T-helper 1 cell treated with Interleukin-12 subunit alpha and Interleukin-12 subunit beta and Interleukin-4 antibody, amounts not matched to agents 30 μg/mL and 1 μg/mL, for 36 hours (primary cell): ENCODE results near the gene ABCB11.
A peak's percentile ranks its signal among the peaks of the same experiment; 100 is the strongest.
"Not testable (repeated sequence)": the region's sequence is repeated elsewhere in the genome, so short reads cannot be mapped to it uniquely, and the experiment has no call there.

Experiments
- H3K27ac Mint-ChIP-seq: one replicate; pipeline ENCODE4 v1.8.0; 2021; ENCODE audit warnings: mild to moderate bottlenecking, mixed read lengths
- H3K27me3 Mint-ChIP-seq: one replicate; pipeline ENCODE4 v1.8.0; 2021; ENCODE audit warnings: low read depth, mixed read lengths
- H3K36me3 Mint-ChIP-seq: one replicate; pipeline ENCODE4 v1.8.0; 2021; ENCODE audit warnings: low read depth, mixed read lengths
- H3K4me1 Mint-ChIP-seq: one replicate; pipeline ENCODE4 v1.8.0; 2021; ENCODE audit warnings: low read depth, mixed read lengths
- H3K4me3 Mint-ChIP-seq: one replicate; pipeline ENCODE4 v1.8.0; 2021; ENCODE audit warnings: mild to moderate bottlenecking, moderate library complexity, mixed read lengths
- H3K9me3 Mint-ChIP-seq: one replicate; pipeline ENCODE4 v1.8.0; 2021; ENCODE audit warnings: mixed read lengths

Gene ABCB11

DNA sequence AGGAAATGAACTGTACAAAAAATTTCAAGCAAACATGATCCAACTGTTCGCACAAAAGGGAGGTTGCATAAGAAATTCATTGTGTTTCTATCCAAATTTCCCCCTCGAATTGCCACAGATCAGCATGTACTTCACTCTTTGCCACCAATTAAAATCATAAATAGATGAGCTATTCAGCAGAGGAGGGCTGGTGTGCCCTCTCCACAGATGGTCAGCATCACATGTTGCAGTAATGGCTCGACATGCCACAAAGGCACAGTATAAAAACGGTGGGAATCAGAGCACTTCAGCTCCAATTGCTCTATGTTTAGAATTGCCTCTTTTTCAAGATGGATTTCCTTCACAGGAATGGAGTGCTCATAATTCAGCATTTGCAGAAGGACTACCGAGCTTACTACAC is 130.1 kb downstream of the ABCB11 start, which contains the start of gene G6PC2:
TSS of gene G6PC2 (plus strand) at position 289 of the 400 bp plus-strand sequence. CDS start at position 330, 41 bp downstream.
- Mint-ChIP-seq H3K4me1 (no peaks in the 10 kb centered on the region), H3K27me3 (peaks cover 62% of the 10 kb centered on the region), H3K27ac (no peak within 1 kb of the TSS)

GRCh38 chr2:168897449-168897848 is 133.7 kb downstream of the ABCB11 start:
- no peak overlapping the region for H3K27ac Mint-ChIP-seq
- no peaks in the 10 kb centered on the region for H3K4me1 Mint-ChIP-seq
- no peaks in the 10 kb centered on the region for H3K36me3 Mint-ChIP-seq
- H3K4me3 Mint-ChIP-seq: no peak overlapping the region
- peaks cover 64% of the 10 kb centered on the region for H3K27me3 Mint-ChIP-seq
- no peaks in the 10 kb centered on the region for H3K9me3 Mint-ChIP-seq

More for the DNA sequence above, 130.1 kb downstream of the ABCB11 start, which contains the start of gene G6PC2:
- Mint-ChIP-seq H3K4me3 (no peak within 1 kb of the TSS), H3K9me3 (no peaks in the 10 kb centered on the region), H3K36me3 (no peaks in the 10 kb centered on the region)

DNA sequence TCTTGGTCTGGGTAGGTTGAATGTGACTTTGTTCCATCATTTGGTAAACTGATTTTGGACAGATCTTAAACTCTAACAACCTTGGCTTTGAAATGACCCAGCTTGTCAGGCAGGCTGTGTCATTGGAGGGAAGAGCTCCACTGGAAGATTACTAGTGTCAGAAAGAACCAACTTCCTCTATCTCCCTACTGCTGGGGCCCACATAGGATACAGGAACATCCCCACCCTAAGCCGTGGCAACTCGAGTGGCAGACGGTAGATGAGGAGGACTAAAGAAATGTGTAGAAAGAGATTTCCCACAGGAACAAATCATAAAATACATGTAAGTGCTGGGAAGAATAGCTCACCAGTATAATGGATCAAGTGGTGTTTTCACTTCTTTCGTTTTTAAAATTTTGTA is 134.3 kb downstream of the ABCB11 start:
- H3K4me3 Mint-ChIP-seq: no peak overlapping the region
- no peaks in the 10 kb centered on the region for H3K4me1 Mint-ChIP-seq
- no peaks in the 10 kb centered on the region for H3K36me3 Mint-ChIP-seq
- no peak overlapping the region for H3K27ac Mint-ChIP-seq
- H3K27me3 Mint-ChIP-seq: peaks cover 68% of the 10 kb centered on the region
- no peaks in the 10 kb centered on the region for H3K9me3 Mint-ChIP-seq

GRCh38 chr2:168895771-168896170 is 135.4 kb downstream of the ABCB11 start:
- no peak overlapping the region for H3K27ac Mint-ChIP-seq
- no peaks in the 10 kb centered on the region for H3K36me3 Mint-ChIP-seq
- H3K4me3 Mint-ChIP-seq: no peak overlapping the region
- H3K4me1 Mint-ChIP-seq: peaks cover 1% of the 10 kb centered on the region
- peaks cover 65% of the 10 kb centered on the region for H3K27me3 Mint-ChIP-seq
- H3K9me3 Mint-ChIP-seq: no peaks in the 10 kb centered on the region

DNA sequence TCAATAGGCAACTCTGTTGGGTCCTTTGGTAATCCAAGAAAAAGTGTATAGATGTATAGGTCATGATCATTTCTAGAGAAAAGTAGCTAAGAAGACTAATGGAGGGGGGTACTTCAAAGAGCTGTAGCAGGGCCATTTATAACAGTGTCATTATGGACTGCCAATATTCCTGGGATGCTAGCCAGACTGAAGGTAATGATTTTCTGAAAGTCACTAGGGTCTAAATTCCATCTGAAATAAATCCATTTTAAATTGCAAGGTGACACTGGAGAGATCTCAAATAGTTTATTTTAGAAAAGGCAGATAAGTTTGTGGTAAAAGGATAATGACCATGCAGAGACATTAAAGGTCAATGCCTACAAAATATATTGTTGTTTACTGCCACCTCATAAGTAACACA is 136.4 kb downstream of the ABCB11 start:
- H3K27me3 Mint-ChIP-seq: peaks cover 55% of the 10 kb centered on the region
- H3K4me1 Mint-ChIP-seq: peaks cover 8% of the 10 kb centered on the region

GRCh38 chr2:168894101-168894500 is 137.0 kb downstream of the ABCB11 start:
- Mint-ChIP-seq H3K4me1 (peaks cover 9% of the 10 kb centered on the region), H3K9me3 (no peaks in the 10 kb centered on the region), H3K4me3 (no peak overlapping the region), H3K36me3 (peaks cover 2% of the 10 kb centered on the region), H3K27me3 (peaks cover 48% of the 10 kb centered on the region), H3K27ac (no peak overlapping the region)

More for the DNA sequence above, 136.4 kb downstream of the ABCB11 start:
- no peaks in the 10 kb centered on the region for H3K9me3 Mint-ChIP-seq
- no peak overlapping the region for H3K27ac Mint-ChIP-seq
- H3K36me3 Mint-ChIP-seq: peaks cover 1% of the 10 kb centered on the region
- no peak overlapping the region for H3K4me3 Mint-ChIP-seq

GRCh38 chr2:168892327-168892726 is 138.8 kb downstream of the ABCB11 start:
- Mint-ChIP-seq H3K27me3 (peaks cover 46% of the 10 kb centered on the region), H3K4me3 (no peak overlapping the region), H3K9me3 (no peaks in the 10 kb centered on the region), H3K4me1 (peaks cover 13% of the 10 kb centered on the region), H3K36me3 (peaks cover 11% of the 10 kb centered on the region), H3K27ac (no peak overlapping the region)

DNA sequence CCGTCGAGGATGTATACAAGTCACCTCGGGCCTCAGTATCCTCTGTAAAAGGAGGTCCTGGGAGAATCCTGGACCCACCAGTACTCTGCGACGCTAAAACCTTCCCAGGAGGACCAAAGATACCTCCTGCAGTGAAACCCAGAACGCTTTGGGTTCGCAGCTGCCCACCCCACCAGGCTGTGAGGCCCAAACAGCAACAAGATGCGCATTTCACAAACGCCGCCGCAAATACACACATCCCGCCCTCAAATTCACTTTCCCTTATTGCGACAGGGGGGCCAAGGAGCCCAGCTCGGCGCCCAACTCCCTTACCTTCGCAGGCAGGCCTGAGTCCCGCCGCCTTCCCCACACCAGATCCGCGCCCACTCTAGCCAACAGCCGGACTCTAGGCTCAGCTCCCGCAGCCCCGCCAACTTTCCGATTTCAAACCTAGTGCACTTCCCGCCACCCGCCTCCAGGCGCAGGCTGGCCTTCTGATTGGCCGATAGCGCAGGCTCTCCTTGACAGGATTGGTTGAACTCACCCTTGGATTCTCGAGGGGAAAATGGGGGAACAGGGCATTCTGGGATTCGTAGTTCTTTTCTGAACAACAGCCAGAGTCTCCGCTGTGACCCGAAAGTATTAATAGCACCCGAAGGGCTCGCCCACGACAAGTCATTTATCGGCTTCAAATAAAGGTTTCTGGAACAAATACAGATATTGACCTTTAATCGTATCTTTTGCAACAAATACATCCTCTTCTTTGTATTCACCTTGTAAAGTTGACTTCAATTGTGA is 140.9 kb downstream of the ABCB11 start, which contains the start of gene SPC25:
TSS of gene SPC25 (minus strand) at position 425 of the 777 bp plus-strand sequence. CDS start 911 bp downstream, outside the sequence.
- H3K9me3 Mint-ChIP-seq: no peaks in the 10 kb centered on the region
- H3K4me1 Mint-ChIP-seq: peaks cover 20% of the 10 kb centered on the region
- peaks cover 31% of the 10 kb centered on the region for H3K27me3 Mint-ChIP-seq
- H3K27ac Mint-ChIP-seq: peak within 1 kb of the TSS; percentile 94
- H3K4me3 Mint-ChIP-seq: peak within 1 kb of the TSS; percentile 99
- peaks cover 19% of the 10 kb centered on the region for H3K36me3 Mint-ChIP-seq

DNA sequence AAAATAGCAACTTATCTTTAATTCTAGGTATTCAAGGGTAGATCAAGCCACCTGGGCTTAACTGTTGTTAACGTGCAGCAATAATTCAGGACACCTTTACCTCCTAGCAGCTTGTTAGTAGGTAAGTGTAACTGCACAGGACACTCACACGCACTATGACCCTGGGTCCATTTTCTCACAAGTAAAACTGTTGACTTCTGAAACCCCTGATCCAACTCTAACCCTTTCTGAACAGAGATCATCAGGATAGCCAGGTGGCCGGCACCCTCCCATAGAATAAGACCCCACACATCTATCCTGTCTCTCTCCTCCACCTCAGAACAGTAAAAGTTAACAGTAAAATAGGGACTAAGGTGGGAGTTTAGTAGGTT is 141.5 kb downstream of the ABCB11 start:
- H3K27me3 Mint-ChIP-seq: peaks cover 25% of the 10 kb centered on the region
- peak overlapping the region; percentile 94 for H3K27ac Mint-ChIP-seq
- peaks cover 24% of the 10 kb centered on the region for H3K4me1 Mint-ChIP-seq
- H3K9me3 Mint-ChIP-seq: no peaks in the 10 kb centered on the region
- peak overlapping the region; percentile 99 for H3K4me3 Mint-ChIP-seq
- peaks cover 24% of the 10 kb centered on the region for H3K36me3 Mint-ChIP-seq

- Mint-ChIP-seq H3K4me3 (no peak overlapping the region), H3K27ac (no peak overlapping the region), H3K4me1 (peaks cover 30% of the 10 kb centered on the region), H3K9me3 (no peaks in the 10 kb centered on the region), H3K36me3 (peaks cover 39% of the 10 kb centered on the region), H3K27me3 (no peaks in the 10 kb centered on the region)
Observed at GRCh38 chr2:168884975-168885374, 146.1 kb downstream of the ABCB11 start.

DNA sequence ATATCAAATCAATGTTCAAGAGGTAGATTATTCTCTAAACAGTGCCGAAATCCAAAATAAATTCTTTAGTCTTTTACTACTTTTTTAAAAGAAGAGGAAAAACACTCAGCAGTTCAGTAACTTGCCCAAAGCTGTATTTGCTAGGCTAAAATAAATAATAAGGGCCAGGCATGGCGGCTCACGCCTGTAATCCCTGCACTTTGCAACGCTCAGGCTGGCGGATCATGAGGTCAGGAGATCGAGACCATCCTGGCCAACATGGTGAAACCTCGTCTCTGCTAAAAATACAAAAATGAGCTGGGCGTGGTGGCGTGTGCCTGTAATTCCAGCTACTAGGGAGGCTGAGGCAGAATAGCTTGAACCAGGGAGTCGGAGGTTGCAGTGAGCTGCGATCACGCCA is 149.0 kb downstream of the ABCB11 start:
- Mint-ChIP-seq H3K36me3 (peaks cover 33% of the 10 kb centered on the region), H3K4me1 (peaks cover 25% of the 10 kb centered on the region)
- H3K4me3 Mint-ChIP-seq, H3K9me3 Mint-ChIP-seq, H3K27me3 Mint-ChIP-seq, H3K27ac Mint-ChIP-seq: not testable (repeated sequence)

DNA sequence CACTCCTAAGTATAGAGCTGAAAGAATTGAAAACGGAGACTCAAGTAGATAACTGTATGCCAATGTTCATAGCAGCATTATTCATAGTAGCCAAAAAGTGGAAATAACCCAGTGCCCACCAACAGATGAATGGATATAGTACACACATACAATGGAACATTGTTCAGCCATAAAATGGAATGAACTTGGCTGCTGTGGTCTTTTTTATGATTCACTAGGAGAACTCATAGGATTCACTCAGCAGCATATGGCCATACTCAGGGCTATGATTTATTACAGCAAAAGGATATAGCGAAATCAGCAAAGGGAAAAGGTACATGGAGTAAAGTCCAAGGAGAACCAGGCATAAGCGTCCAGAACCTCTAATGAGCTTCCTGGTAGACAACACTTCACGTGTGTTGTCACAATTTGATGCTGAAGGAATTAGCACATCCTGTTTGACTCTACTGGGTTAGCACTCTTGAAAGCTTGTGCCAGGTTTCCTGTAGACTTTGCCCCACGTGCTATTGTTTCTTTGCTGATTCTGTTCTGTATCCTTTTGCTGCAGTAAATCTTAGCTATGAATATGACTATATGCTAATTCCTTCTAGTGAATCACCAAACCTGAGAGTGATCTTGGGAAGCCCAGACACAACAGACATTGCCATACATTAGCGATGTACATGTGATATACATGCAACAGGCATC is 156.6 kb downstream of the ABCB11 start:
- peaks cover 4% of the 10 kb centered on the region for H3K9me3 Mint-ChIP-seq
- peaks cover 28% of the 10 kb centered on the region for H3K36me3 Mint-ChIP-seq
- no peak overlapping the region for H3K4me3 Mint-ChIP-seq
- peaks cover 3% of the 10 kb centered on the region for H3K4me1 Mint-ChIP-seq
- no peak overlapping the region for H3K27ac Mint-ChIP-seq
- no peaks in the 10 kb centered on the region for H3K27me3 Mint-ChIP-seq

DNA sequence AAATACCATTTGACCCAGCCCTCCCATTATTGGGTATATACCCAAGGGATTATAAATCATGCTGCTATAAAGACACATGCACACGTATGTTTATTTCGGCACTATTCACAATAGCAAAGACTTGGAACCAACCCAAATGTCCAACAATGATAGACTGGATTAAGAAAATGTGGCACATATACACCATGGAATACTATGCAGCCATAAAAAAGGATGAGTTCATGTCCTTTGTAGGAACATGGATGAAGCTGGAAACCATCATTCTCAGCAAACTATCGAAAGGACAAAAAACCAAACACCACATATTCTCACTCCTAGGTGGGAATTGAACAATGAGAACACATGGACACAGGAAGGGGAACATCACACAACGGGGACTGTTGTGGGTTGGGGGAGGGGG is 160.3 kb downstream of the ABCB11 start:
- not testable (repeated sequence) for H3K4me3 Mint-ChIP-seq, H3K27me3 Mint-ChIP-seq, H3K27ac Mint-ChIP-seq, H3K4me1 Mint-ChIP-seq
- peaks cover 12% of the 10 kb centered on the region for H3K9me3 Mint-ChIP-seq
- H3K36me3 Mint-ChIP-seq: peaks cover 46% of the 10 kb centered on the region
